ENCODE measurements around the gene GRIK4.

- TF ChIP-seq EZH2 (IDR thresholded peaks at IDR 0.05; ENCODE audit: insufficient read depth, low read length), result no peak
- TF ChIP-seq, protein P1, sequence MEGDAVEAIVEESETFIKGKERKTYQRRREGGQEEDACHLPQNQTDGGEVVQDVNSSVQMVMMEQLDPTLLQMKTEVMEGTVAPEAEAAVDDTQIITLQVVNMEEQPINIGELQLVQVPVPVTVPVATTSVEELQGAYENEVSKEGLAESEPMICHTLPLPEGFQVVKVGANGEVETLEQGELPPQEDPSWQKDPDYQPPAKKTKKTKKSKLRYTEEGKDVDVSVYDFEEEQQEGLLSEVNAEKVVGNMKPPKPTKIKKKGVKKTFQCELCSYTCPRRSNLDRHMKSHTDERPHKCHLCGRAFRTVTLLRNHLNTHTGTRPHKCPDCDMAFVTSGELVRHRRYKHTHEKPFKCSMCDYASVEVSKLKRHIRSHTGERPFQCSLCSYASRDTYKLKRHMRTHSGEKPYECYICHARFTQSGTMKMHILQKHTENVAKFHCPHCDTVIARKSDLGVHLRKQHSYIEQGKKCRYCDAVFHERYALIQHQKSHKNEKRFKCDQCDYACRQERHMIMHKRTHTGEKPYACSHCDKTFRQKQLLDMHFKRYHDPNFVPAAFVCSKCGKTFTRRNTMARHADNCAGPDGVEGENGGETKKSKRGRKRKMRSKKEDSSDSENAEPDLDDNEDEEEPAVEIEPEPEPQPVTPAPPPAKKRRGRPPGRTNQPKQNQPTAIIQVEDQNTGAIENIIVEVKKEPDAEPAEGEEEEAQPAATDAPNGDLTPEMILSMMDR (IDR thresholded peaks at IDR 0.05; ENCODE audit: insufficient read depth, low read depth, low read length), result no peak
Observed at GRCh38 chr11:120771551-120772060, 260.1 kb downstream of the GRIK4 start.
